Measurements from ENCODE around the gene MPRIP. TPM values are rescaled to one million over a fixed set of nuclear protein-coding genes. Genes with fewer than 3 reads are reported as not detected.

Gene MPRIP
- total RNA-seq, 1 experiment from 2014 or later = 140 TPM

- TF ChIP-seq, protein P1, sequence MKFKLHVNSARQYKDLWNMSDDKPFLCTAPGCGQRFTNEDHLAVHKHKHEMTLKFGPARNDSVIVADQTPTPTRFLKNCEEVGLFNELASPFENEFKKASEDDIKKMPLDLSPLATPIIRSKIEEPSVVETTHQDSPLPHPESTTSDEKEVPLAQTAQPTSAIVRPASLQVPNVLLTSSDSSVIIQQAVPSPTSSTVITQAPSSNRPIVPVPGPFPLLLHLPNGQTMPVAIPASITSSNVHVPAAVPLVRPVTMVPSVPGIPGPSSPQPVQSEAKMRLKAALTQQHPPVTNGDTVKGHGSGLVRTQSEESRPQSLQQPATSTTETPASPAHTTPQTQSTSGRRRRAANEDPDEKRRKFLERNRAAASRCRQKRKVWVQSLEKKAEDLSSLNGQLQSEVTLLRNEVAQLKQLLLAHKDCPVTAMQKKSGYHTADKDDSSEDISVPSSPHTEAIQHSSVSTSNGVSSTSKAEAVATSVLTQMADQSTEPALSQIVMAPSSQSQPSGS (CRISPR knock-in tag; IDR thresholded peaks at IDR 0.05; ENCODE audit: borderline replicate concordance, low read depth) = no peak
Observed at GRCh38 chr17:17022456-17022855, 19.8 kb upstream of the MPRIP start (continued).

GRCh38 chr17:17024778-17025300, 17.4 kb upstream of the MPRIP start:
- Mint-ChIP-seq H3K27me3 (ENCODE audit: low read depth) (no peaks in the 10 kb centered on the region), H3K4me1 (peaks cover 21% of the 10 kb centered on the region), H3K4me3 (no peak overlapping the region), H3K36me3 (no peaks in the 10 kb centered on the region), H3K27ac (no peak overlapping the region), H3K9me3 (no peaks in the 10 kb centered on the region)
- CTCF ChIA-PET = interaction anchor here (1.2 kb wide), 1 partner anchor 19 kb away, joined by 3 read pairs; no protein-coding TSS in a partner anchor
- DNase-seq (ENCODE audit: low spot score) (no peak), ATAC-seq (no peak)
- no peak for TF ChIP-seq SMAD3 (CRISPR knock-in tag; IDR thresholded peaks at IDR 0.05; ENCODE audit: borderline replicate concordance)
- no peak for TF ChIP-seq PRDM15 (CRISPR knock-in tag; IDR thresholded peaks at IDR 0.05)
- TF ChIP-seq, protein P2, sequence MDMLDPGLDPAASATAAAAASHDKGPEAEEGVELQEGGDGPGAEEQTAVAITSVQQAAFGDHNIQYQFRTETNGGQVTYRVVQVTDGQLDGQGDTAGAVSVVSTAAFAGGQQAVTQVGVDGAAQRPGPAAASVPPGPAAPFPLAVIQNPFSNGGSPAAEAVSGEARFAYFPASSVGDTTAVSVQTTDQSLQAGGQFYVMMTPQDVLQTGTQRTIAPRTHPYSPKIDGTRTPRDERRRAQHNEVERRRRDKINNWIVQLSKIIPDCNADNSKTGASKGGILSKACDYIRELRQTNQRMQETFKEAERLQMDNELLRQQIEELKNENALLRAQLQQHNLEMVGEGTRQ (CRISPR knock-in tag; IDR thresholded peaks at IDR 0.05) = no peak
- TF ChIP-seq ZNF423 (CRISPR knock-in tag; IDR thresholded peaks at IDR 0.05) = no peak
- no peak for TF ChIP-seq FOXJ3 (CRISPR knock-in tag; IDR thresholded peaks at IDR 0.05; ENCODE audit: borderline replicate concordance)
- no peak for TF ChIP-seq AR (CRISPR knock-in tag; IDR thresholded peaks at IDR 0.05)
- no peak for TF ChIP-seq ZNF416 (CRISPR knock-in tag; IDR thresholded peaks at IDR 0.05)
- TF ChIP-seq, protein P3, sequence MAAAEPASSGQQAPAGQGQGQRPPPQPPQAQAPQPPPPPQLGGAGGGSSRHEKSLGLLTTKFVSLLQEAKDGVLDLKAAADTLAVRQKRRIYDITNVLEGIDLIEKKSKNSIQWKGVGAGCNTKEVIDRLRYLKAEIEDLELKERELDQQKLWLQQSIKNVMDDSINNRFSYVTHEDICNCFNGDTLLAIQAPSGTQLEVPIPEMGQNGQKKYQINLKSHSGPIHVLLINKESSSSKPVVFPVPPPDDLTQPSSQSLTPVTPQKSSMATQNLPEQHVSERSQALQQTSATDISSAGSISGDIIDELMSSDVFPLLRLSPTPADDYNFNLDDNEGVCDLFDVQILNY (CRISPR knock-in tag; IDR thresholded peaks at IDR 0.05) = no peak
- no peak for TF ChIP-seq RORB (CRISPR knock-in tag; IDR thresholded peaks at IDR 0.05)
- no peak for TF ChIP-seq ZMAT4 (CRISPR knock-in tag; IDR thresholded peaks at IDR 0.05)
- TF ChIP-seq KAT7 (CRISPR knock-in tag; IDR thresholded peaks at IDR 0.05; ENCODE audit: borderline replicate concordance) = no peak
- POLR2A ChIA-PET = interaction anchor here (1.0 kb wide), 1 partner anchor 51 kb away, joined by 3 read pairs; no protein-coding TSS in a partner anchor

GRCh38 chr17:17025621-17026020, 16.6 kb upstream of the MPRIP start:
- H3K27me3 Mint-ChIP-seq (ENCODE audit: low read depth) = no peaks in the 10 kb centered on the region
- CTCF ChIA-PET = interaction anchor here (1.2 kb wide), 1 partner anchor 20 kb away, joined by 3 read pairs; no protein-coding TSS in a partner anchor
- POLR2A ChIA-PET = interaction anchor here (1.0 kb wide), 1 partner anchor 50 kb away, joined by 3 read pairs; no protein-coding TSS in a partner anchor
- no peaks in the 10 kb centered on the region for H3K36me3 Mint-ChIP-seq
- no peak for ATAC-seq
- no peaks in the 10 kb centered on the region for H3K9me3 Mint-ChIP-seq
- no peak overlapping the region for H3K4me3 Mint-ChIP-seq
- DNase-seq (ENCODE audit: low spot score) = no peak
- peaks cover 29% of the 10 kb centered on the region for H3K4me1 Mint-ChIP-seq
- H3K27ac Mint-ChIP-seq = no peak overlapping the region
- no peak for TF ChIP-seq FOXK1 (CRISPR knock-in tag; IDR thresholded peaks at IDR 0.05)
- no peak for TF ChIP-seq JAZF1 (CRISPR knock-in tag; IDR thresholded peaks at IDR 0.05)
- no peak for TF ChIP-seq ZNF263 (CRISPR knock-in tag; IDR thresholded peaks at IDR 0.05; ENCODE audit: low read depth)
- no peak for TF ChIP-seq NFYB (CRISPR knock-in tag; conservative IDR thresholded peaks at IDR 0.05; ENCODE audit: low read depth)
- no peak for TF ChIP-seq TP53 (CRISPR knock-in tag; IDR thresholded peaks at IDR 0.05)
- no peak for TF ChIP-seq GABPB1 (CRISPR knock-in tag; IDR thresholded peaks at IDR 0.05)
- no peak for TF ChIP-seq SOX15 (CRISPR knock-in tag; IDR thresholded peaks at IDR 0.05)
- TF ChIP-seq TEAD1 (CRISPR knock-in tag; IDR thresholded peaks at IDR 0.05) = no peak
- no peak for TF ChIP-seq ZNF232 (CRISPR knock-in tag; IDR thresholded peaks at IDR 0.05)
- no peak for TF ChIP-seq NFATC4 (CRISPR knock-in tag; IDR thresholded peaks at IDR 0.05)
- TF ChIP-seq, protein P1 (CRISPR knock-in tag; IDR thresholded peaks at IDR 0.05; ENCODE audit: borderline replicate concordance, low read depth) = no peak
